Measurements from ENCODE around the gene LHFPL2. TPM values are rescaled to one million over a fixed set of nuclear protein-coding genes. Genes with fewer than 3 reads are reported as not detected.

Gene LHFPL2
- total and polyA plus RNA-seq, 9 of the 15 experiments (the other 6 are each of a cell fraction or from before 2014, with no cell fraction given): 1.0 to 6.6 (median 4.6) TPM

DNA sequence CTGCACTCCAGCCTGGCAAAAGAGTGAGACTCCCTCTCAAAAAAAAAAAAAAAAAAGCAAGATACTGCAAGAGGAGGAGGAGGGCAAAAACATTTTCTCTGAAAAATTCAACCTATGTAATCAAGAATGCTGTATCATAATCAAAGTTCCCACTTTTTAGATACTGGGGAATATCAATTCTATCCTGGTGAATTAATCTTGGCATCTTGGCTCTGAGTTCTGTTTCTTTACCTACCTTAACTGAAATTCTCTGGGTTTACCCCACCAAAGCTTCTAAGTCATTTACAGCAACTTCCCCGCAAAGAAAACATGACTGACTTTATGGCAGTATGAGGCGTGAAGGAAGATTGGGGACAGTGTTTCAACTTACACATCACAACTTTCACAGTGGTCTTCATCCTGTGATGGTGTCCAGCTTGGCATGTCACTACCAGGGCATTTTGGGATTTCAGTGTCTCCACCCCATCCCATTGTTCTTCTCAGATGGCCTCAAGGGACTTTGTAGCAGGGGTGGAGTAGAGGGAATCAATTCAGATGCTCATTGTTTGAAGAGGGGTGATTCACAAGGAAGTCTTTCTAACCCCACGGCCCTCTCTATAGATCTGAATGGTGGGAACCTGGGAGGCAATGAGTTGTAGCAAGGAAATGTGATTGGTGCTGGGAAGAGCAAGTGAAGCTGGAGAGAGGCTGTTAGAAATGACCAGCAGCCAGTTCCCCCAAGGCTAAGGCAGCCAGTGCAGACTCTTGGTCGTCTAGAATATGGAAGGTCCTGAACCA lies 157.7 kb downstream of the LHFPL2 start:
- WGBS (ENCODE audit: insufficient coverage, low coverage, missing lambda C conversion rate): 66% methylated on average over 4 of the region's 4 CpGs
- Histone ChIP-seq H2AFZ (ENCODE audit: low read depth, low read length) (no peak overlapping the region), H3K36me3 (ENCODE audit: control insufficient read depth, insufficient read depth, low read length) (peaks cover 34% of the 10 kb centered on the region), H4K20me1 (replicated peaks; ENCODE audit: control insufficient read depth, insufficient read depth, low read length) (no peaks in the 10 kb centered on the region), H3K27ac (ENCODE audit: extremely low read depth, low read depth, low read length) (no peak overlapping the region), H3K9ac (ENCODE audit: insufficient read depth in 1 of 2, low read depth in 2 of 2, low read length in 2 of 2) (no peak overlapping the region), H3K9me3 (replicated peaks; ENCODE audit: control insufficient read depth, insufficient read depth, low read depth, low read length) (no peaks in the 10 kb centered on the region; the same call in 1 of the 2 replicates), H3K4me1 (replicated peaks in 1 of 2; ENCODE audit: control insufficient read depth in 2 of 2, insufficient read depth in 2 of 2, low read length in 2 of 2) (peaks cover 2 to 16% of the 10 kb centered on the region in 2 experiments; a peak in 4 of 5 replicates), H3K79me2 (ENCODE audit: control insufficient read depth, insufficient read depth, low read length) (no peaks in the 10 kb centered on the region; the same call in 2 of the 3 replicates), H3K27me3 (ENCODE audit: control insufficient read depth in 2 of 2, insufficient read depth in 2 of 2, low read length in 2 of 2) (no peaks in the 10 kb centered on the region), H3K4me2 (ENCODE audit: insufficient read depth, low read length) (no peak overlapping the region), H3K9me1 (ENCODE audit: control insufficient read depth, insufficient read depth, low read length) (no peaks in the 10 kb centered on the region), H3K4me3 (no peak overlapping the region)
- ATAC-seq (no peak), DNase-seq (ENCODE audit: extremely low read depth in 1 of 4, low spot score in 3 of 4) (no peak), FAIRE-seq (no peak)
- intact Hi-C loops (cut with micrococcal nuclease): no loop called here
- BruUV-seq (replicated peaks): no TSS peak
- in situ Hi-C loops (cut with MboI): no loop called here
- ChIA-PET CTCF (ENCODE audit: low intra/inter-chr PET ratio) (no interaction called here), POLR2A (interaction anchor here (1.0 kb wide), 2 partner anchors 12 to 19 kb away, joined by 3 read pairs; no protein-coding TSS in a partner anchor)
- TF ChIP-seq NEUROD1 (IDR thresholded peaks at IDR 0.05; ENCODE audit: borderline replicate concordance, low read depth, low read length, partially characterized antibody): no peak
- TF ChIP-seq ZNF644 (tag; IDR thresholded peaks at IDR 0.05; ENCODE audit: low read depth): no peak
- TF ChIP-seq ZBTB7A (IDR thresholded peaks at IDR 0.05; ENCODE audit: borderline replicate concordance, control insufficient read depth, low read depth, low read length): no peak
- TF ChIP-seq ZNF174 (CRISPR knock-in tag; IDR thresholded peaks at IDR 0.05): no peak
- no peak for TF ChIP-seq ZNF24 (IDR thresholded peaks at IDR 0.05)
- TF ChIP-seq TCF3 (CRISPR knock-in tag; IDR thresholded peaks at IDR 0.05): no peak
- TF ChIP-seq TOE1 (IDR thresholded peaks at IDR 0.05; ENCODE audit: borderline replicate concordance): no peak
- no peak for TF ChIP-seq TOE1 (CRISPR knock-in tag; IDR thresholded peaks at IDR 0.05; ENCODE audit: borderline replicate concordance, low read depth)
- TF ChIP-seq ZBTB17 (CRISPR knock-in tag; IDR thresholded peaks at IDR 0.05): no peak
- TF ChIP-seq BMI1 (IDR thresholded peaks at IDR 0.05; ENCODE audit: low read length): no peak
- no peak for TF ChIP-seq ZNF121 (CRISPR knock-in tag; conservative IDR thresholded peaks at IDR 0.05)
- no peak for TF ChIP-seq YBX1 (IDR thresholded peaks at IDR 0.05)
- no peak for TF ChIP-seq MAX (CRISPR knock-in tag; IDR thresholded peaks at IDR 0.05)
- TF ChIP-seq, protein P1, sequence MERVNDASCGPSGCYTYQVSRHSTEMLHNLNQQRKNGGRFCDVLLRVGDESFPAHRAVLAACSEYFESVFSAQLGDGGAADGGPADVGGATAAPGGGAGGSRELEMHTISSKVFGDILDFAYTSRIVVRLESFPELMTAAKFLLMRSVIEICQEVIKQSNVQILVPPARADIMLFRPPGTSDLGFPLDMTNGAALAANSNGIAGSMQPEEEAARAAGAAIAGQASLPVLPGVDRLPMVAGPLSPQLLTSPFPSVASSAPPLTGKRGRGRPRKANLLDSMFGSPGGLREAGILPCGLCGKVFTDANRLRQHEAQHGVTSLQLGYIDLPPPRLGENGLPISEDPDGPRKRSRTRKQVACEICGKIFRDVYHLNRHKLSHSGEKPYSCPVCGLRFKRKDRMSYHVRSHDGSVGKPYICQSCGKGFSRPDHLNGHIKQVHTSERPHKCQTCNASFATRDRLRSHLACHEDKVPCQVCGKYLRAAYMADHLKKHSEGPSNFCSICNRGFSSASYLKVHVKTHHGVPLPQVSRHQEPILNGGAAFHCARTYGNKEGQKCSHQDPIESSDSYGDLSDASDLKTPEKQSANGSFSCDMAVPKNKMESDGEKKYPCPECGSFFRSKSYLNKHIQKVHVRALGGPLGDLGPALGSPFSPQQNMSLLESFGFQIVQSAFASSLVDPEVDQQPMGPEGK (CRISPR knock-in tag; IDR thresholded peaks at IDR 0.05; ENCODE audit: borderline replicate concordance): no peak
- no peak for TF ChIP-seq PHTF2 (CRISPR knock-in tag; IDR thresholded peaks at IDR 0.05)
- TF ChIP-seq SIRT6 (IDR thresholded peaks at IDR 0.05; ENCODE audit: low read depth, low read length): no peak
- TF ChIP-seq L3MBTL2 (IDR thresholded peaks at IDR 0.05): no peak
- no peak for TF ChIP-seq NFXL1 (CRISPR knock-in tag; IDR thresholded peaks at IDR 0.05)
- TF ChIP-seq SIN3A (IDR thresholded peaks at IDR 0.05; ENCODE audit: borderline replicate concordance in 2 of 2, control insufficient read depth in 1 of 2, low read depth in 2 of 2, low read length in 2 of 2): no peak
- no peak for TF ChIP-seq FOXK1 (CRISPR knock-in tag; IDR thresholded peaks at IDR 0.05; ENCODE audit: borderline replicate concordance)

Measured in K562 (cell line).